Hippocampal formation (tissue), 2 donors: ENCODE data around the gene SPECC1.
"Not testable (repeated sequence)": the region's sequence is repeated elsewhere in the genome, so short reads cannot be mapped to it uniquely, and the experiment has no call there.

Experiments used
- DNase-seq, 2 donors: peaks; one replicate each; lab custom pipeline; 2025; lab: John Stamatoyannopoulos, UW

Gene SPECC1

GRCh38 chr17:20313306-20313705 is 304.1 kb downstream of the SPECC1 start:
- peak in 1 of 2 donors; percentile 10 for DNase-seq

DNA sequence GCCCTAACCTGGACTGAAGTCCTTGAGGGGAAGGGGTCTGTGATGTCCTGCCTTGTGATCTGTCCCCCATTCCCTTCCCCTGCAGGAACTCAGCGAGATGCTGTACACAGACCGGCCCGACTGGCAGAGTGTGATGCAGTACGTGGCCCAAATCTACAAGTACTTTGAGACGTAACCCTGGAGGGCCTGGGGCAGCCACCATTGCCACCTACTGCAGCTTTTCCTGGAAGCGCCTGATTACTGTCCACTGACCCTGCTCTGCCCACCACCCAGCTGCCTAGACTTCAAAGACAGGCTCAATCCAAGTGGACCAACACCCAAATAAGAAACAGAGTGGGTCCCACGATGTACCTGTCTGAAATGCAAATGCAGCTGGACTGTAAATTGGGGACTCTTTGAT is 304.7 kb downstream of the SPECC1 start:
- DNase-seq: no peak

DNA sequence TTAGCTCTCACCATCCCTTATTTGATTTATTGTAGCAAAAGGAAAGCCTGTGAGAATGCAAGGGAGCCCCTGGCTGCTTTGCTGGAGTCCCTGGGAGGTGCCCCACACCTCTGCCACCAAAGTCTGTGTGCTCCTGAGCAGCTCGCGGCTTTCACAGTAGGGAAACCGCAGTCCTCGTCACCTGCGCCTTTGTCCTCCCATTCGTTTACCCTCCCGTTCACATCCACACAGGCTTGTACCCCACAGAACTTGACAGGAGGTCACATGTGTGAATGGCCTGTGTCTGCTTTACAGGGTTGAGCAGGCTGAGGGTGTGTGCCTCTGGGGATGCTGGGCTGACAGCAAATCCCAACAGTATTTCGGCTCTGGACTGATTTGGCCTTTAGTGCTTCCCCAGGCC is 305.7 kb downstream of the SPECC1 start:
- DNase-seq: no peak

GRCh38 chr17:20315311-20315710 is 306.2 kb downstream of the SPECC1 start:
- DNase-seq: no peak

DNA sequence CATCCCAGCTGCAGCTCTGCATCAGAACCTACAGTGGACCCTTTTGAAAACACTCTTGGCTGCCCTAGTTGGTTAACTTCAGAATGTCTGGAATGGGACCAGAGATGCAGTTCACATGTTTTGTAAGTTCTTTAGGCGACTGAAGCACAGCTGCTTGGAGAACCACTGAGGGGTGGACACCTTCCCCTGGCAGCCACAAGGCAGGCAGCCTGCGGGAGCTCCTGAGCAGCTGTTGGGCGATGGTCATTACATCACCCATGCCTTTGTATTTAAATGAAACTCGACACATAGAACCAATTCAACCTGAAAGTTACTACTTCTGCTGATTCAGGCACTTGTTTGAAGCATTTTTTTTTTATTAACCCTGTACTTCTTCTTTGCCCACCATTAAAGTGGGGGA is 306.7 kb downstream of the SPECC1 start:
- no peak for DNase-seq

DNA sequence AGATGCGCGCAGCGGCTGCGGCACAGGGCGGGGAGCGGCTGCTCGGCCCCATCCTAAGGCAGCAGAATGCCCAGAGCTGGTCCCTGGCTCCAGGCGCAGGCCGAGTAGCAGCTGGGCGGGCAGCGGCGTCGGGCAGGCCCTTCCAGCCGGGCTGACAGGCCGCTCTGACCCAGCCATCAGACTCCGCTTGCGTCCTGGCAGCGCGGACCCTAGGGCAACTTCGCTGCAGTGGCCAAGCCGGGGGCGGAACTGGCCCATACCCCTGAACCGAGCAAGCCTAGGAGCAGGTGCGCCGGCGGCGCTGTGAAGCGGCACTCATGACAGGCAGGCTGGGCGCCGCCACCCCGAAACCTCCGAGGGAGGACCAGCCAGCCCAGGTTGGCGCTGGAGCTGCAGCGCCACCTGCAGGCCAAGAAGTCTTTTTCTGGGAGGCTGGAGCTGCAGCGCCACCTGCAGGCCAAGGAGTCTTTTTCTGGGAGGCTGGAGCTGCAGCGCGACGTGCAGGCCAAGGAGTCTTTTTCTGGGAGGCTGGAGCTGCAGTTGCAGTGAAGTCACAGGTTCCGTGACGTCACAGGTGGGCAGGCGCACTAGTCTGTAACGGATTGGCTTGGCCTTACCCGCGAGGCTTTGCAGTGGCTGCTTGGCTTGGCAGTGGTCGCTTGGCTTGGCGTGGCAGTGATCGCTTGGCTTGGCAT is 311.5 kb downstream of the SPECC1 start:
- peak in 1 of 2 donors; percentile 64 for DNase-seq

GRCh38 chr17:20321357-20321756 is 312.2 kb downstream of the SPECC1 start:
- not testable (repeated sequence) for DNase-seq

DNA sequence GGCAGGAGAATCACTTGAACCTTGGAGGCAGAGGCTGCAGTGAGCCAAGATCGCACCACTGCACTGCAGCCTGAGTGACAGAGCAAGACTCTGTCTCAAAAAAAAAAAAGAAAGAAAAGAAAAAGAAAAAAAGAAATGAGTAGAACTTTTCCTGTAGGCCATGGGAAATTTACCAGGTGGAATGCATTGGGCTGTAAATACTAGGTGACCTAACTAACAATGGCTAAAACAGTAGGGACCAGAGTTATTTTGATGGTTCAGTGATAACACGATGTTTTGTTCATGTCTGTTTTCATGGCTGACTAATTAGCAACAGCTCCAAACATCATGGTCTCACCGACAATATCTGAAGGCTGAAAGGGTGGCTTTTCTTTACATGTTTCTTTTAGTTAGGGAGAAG is 318.6 kb downstream of the SPECC1 start:
- not testable (repeated sequence) for DNase-seq

GRCh38 chr17:20351405-20351804 is 342.2 kb downstream of the SPECC1 start:
- DNase-seq: not testable (repeated sequence)

DNA sequence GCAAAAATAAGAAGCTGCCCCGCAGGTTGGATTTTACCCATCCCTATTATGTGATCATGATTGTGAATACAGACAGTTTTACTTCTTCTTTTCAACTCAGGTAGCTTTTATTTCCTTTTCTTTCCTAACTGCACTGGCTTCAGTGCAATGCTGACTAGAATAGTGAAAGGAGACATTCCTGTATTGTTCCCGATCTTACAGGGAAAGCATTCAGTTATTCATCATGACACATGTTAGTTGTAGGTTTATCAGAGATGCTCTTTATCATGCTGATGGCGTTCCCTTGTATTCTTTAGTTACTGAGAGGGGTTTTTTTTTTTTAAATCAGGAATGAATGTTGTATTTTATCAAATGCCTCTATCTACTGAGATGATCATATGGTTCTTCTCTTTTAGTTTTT is 343.4 kb downstream of the SPECC1 start:
- not testable (repeated sequence) for DNase-seq

DNA sequence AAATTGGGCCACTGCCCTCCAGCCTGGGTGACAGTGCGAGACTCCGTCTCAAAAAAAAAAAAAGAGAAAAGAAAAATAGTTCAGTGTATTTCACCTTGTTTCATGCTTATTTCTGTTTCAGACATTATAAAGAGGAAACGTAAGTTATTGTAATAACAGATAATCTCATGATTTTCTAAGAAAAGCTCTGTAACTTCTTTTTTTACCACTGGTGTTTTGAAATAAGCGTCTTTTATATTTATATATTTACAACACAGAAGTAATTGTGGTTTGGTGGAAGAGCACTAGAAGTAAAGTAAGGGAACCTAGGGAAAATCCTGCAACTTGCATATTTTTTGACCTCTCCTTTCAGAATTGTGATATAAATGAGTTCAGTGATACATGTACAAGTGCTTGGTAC is 354.7 kb downstream of the SPECC1 start:
- DNase-seq: not testable (repeated sequence)
